Nucleus accumbens (tissue), 56 donors: ENCODE results near the gene TTLL10.
A peak's percentile ranks its signal among the peaks of the same experiment; 100 is the strongest.
"Not testable (repeated sequence)": the region's sequence is repeated elsewhere in the genome, so short reads cannot be mapped to it uniquely, and the experiment has no call there.

ENCODE experiments used
- DNase-seq, 56 donors: peaks; one replicate each; lab custom pipeline; 2025; lab: John Stamatoyannopoulos, UW

Gene TTLL10

DNA sequence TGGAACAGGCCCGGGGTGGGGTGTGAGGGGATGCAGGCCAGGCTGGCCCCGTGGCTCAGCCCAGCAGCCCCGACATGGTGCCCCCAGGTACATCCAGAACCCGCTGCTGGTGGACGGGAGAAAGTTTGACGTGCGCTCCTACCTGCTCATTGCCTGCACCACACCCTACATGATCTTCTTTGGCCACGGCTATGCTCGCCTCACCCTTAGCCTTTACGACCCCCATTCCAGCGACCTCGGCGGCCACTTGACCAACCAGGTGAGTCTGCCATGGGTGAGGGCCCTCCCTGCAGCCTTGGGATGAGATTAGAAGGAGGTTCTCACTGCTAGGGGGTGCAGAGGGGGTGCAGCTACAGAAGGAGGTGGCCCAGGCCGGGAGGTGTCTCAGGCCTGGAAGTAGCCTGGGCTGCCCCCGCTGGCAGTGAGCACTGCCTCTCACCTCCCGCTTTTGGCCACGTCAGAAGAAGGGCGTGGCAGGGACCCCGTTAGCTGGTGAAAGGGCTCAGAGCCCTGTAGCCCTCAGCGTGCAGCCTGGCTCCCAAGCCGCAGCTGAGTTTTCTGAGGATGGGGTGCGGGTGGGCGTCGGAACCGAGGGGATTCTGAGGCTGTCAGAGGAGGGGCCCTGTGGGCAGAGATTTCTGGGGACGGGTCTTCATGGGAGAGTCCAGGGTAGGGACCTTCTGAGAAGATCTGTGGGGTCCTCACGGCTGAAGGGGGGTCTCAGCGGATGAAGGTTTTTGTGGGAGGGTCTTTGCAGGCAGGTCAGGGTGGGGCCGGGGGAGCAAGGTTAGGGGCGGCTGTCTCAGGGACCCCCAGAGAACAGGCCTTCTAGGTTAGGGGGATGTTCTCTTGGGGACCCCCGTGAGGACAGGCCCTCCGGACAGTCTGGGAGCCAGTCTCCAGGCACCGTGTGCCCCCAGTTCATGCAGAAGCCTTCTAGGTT is 10.4 kb downstream of the TTLL10 start:
- DNase-seq, result no peak

DNA sequence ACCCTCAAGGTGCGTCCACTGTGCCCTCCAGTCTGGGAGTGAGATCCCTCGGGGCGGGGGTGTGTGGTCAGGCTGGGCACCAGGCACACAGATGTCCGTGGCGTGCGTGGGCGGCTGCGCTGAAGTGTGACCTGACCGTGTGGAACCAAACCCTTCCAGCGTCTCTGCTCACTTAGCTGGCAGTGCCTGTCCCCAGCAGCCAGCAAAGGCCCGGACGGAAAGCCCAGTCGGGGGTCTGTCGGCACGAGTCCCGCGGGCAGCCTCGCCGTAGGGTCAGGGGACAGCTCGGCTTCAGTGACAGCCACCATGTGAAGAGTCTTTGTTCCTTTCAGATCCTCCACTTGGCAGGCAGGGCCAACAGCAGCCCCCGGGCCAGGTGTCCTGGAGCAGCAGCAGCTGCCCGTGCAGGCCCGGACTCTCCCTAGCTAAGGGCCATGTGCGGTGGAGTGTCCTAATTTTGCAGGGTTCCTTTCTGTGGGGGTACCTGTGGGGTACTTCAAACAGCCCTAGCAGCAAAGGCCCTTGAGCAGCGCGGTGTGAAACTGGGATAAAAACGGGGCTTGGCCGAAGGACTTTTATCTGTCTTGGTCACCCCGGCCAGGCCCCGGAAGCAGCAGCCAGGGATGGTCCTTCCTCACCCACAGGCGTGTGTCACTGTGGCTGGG is 11.6 kb downstream of the TTLL10 start:
- peak in 39 of 56 donors; percentile 7 to 74 (median 39) for DNase-seq

- no peak for DNase-seq
Measured at GRCh38 chr1:1187938-1188337, 14.3 kb downstream of the TTLL10 start.

DNA sequence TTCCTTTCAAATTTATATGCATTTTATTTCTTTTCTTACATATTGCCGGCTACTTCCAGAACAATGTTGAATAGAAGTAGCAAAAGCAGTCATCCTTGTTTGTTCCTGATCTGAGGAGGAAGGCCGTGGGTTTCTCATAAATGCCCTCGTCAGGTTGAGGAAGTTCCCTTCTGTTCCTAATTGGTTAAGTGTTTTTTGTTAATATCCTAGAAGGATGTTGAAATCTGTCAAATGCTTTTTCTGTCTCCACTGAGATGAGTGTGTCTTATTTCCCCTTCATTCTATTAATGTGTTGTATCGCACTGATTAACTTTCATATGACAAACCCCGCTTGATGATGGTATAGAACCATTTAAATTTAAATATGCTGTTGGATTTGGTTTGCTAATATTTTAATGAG is 15.4 kb downstream of the TTLL10 start:
- no peak for DNase-seq

GRCh38 chr1:1191734-1192133 is 18.1 kb downstream of the TTLL10 start:
- no peak for DNase-seq

GRCh38 chr1:1194723-1195122 is 21.0 kb downstream of the TTLL10 start:
- DNase-seq, result no peak

DNA sequence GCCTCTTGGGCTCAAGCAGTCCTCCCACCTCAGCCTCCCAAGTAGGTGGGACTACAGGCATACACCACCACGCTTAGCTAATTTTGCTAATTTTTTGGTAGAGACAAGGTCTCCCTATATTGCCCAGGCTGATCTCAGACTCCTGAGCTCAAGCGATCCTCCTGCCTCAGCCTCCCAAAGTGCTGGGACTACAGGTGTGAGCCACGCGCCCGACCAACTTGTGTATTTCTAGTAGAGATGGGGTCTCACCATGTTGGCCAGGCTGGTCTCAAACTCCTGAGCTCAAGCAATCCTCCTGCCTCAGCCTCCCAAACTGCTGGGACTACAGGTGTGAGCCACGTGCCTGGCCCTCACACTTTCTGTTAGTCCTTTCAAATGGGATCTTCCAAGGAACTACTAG is 22.0 kb downstream of the TTLL10 start:
- DNase-seq, result not testable (repeated sequence)

- no peak for DNase-seq
Measured at GRCh38 chr1:1196431-1197187, 22.9 kb downstream of the TTLL10 start.

DNA sequence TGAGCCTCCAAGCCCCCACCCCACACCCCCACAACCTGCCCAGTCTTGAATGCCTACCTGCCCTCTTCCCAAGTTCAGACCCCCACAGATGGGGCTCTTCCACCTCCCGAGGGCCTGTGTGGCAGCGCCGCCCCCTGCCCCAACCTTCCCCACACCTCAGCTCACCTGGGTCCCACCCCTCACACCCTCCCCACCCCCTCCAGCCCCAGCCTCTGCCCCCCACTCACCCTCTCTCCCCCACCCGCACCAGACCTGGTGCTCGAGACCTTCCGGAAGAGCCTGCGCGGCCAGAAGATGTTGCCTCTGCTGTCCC is 23.5 kb downstream of the TTLL10 start:
- no peak for DNase-seq

DNA sequence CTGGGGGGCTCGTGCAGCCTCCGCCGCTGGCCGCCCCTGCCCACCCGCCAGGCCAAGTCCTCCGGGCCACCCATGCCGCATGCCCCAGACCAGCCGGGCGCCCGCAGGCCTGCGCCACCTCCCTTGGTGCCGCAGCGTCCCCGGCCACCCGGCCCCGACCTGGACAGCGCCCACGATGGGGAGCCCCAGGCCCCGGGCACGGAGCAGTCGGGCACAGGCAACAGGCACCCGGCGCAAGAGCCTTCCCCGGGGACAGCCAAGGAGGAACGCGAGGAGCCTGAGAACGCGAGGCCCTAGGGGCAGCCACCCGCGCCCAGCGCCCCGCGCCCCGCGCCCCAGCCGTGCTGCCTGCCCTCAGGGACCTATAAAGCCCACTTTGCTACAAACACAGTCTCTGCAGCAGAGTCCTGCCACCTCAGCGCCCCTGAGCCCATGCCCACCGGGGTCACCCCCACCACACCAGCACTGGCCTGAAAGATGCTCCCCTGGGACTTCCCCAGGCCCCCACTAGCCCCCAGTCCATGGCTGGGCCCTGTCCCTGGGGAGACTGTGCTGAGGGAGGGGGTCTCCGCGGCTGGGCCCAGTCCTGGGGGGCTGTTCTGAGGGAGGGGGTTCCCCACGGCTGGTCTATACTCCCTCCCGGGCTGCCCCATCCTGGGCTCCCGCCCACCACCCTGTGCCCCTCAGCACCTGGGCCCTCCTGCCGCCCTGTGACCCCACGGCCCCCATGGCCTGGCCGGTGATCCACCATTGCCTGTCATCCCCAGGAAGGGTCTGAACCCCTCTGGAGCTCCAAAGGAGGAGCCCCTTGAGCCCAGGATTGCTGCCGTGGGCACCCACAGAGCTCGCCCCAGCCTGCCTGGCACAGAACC is 24.1 kb downstream of the TTLL10 start:
- DNase-seq, result no peak

GRCh38 chr1:1198423-1199140 is 24.9 kb downstream of the TTLL10 start:
- DNase-seq, result no peak

DNA sequence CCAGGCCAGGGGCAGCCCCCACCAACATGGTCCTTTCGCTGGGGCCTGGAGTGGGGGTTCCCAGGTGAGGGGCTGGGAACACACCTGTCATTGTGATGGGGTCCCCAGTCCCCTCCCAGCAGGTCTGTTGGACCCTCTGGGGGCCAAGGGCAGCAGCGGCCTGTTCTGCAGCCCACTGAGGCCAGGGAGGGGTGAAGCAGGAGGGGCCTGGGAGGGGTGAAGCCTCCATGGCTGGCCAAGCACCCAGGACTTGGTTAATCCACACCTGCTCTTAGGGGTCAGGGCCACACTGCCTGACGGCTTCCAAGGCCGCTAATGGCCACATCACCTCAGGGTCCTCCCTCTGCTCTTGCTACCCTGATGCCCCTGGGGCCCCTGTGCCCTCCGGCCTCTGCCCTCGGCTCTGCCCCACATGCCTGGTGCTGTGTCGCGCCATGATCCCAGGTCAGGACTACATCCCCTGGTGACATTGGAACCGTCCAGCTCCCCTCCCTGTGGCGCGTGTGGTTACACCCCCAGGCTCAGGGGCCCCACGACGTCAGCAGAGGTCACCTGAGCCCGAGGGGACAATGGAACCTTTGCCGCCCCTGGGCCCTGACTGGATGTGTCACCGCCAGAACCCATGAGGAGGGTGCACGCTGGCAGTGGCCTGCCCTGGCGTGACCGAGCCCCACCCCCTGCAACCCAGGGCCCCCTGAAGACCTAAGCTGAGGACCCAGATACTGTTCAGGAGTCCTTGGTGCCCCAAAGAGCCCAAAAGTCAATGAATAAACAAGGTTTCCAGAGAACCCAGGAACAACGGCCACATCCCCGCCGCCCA is 25.7 kb downstream of the TTLL10 start:
- no peak for DNase-seq

DNA sequence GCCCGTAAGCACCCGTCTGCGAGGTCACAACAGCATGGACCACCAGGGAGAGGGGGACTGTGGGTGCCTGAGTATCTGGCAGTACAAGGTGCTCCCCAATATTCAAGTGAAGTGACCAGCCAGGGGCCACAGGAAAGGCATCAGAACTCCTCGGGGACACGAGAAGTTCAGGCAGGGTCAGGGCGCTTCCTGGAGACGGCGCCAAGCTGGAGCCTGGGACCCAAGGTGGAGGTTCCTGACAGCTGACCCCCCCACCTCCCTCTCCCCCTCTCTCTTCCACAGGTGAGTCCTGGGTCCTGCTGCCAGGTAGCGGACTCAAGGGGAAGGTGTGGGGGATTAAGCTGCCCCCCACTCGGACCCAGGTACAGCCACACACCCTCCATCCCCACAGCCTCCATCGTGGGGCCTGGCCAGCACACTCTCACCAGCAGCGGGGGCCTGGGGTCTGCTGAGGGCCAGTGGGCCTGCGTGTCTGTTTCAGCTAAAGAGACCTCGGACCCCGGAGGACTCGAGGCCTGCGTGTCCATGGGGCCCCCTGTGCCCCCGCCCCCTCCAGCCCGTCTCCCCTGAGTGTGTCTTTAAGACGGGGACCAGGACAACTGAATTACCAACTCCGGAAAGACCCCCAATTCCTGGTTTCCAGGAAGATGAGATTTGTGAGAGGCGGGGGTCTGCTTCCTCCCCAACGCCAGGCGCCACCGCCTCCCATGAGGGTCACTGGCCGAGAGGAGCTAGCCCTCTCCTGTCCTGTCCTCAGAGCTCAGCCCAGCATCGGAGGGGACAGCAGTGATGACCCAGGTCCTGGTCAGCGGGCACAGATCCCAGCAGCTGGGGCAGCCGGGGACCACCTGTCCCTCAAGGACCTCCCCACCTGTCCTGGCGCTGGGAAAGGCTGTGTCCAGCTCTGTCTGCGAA is 26.5 kb downstream of the TTLL10 start:
- no peak for DNase-seq

- DNase-seq, result peak in 33 of 56 donors; percentile 2 to 85 (median 31)
Measured at GRCh38 chr1:1200876-1201810, 27.5 kb downstream of the TTLL10 start.

- DNase-seq, result no peak
Measured at GRCh38 chr1:1202831-1203560, 29.3 kb downstream of the TTLL10 start.
